GM12865 (cell line): Measurements from ENCODE around the gene PPM1B.
"Not testable (repeated sequence)": the region's sequence is repeated elsewhere in the genome, so short reads cannot be mapped to it uniquely, and the experiment has no call there.

Experiments
- DNase-seq: peaks from one replicate; pipeline ENCODE4 v3.0.0; 2010; ENCODE audit warnings: low read depth
- H3K4me3 ChIP-seq: 2 replicates; pipeline ENCODE4 v1.5.1; 2011; ENCODE audit warnings: mild to moderate bottlenecking, low read depth, low read length, control low read depth
- TF ChIP-seq, protein P1 (sequence below): IDR thresholded peaks from 2 replicates; pipeline ENCODE4 v1.5.1; 2011; ENCODE audit warnings: low read length, control low read depth, low read depth, inconsistent platforms; ENCODE audit not compliant: insufficient read depth; ENCODE audit errors: missing control alignments

The PPM1B gene

DNA sequence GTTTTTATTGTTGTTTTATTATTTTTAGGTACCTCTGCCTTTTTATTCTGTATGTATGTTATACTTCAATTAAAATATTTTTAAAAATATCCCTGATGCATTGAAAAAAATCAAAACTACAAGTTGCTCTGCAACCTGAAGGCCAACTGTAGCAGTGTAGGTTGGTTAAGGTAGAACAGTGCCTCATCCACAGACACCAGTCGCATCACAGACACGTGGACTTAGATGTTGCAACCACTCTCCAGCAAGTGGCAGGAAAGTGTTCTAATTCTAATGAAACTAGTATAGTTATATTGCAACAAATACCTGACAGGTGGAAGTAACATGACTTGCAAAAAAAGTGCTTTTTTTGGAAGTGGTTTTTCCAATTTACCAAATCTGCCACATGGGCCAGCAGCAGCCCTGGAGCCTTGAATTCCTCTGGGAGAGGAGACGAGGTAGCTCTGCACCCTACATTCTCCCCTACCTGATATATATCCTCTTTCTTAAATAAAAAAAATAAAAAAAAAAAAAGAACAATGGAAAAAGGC lies 78.2 kb downstream of the PPM1B start:
- no peak for DNase-seq
- TF ChIP-seq, protein P1, sequence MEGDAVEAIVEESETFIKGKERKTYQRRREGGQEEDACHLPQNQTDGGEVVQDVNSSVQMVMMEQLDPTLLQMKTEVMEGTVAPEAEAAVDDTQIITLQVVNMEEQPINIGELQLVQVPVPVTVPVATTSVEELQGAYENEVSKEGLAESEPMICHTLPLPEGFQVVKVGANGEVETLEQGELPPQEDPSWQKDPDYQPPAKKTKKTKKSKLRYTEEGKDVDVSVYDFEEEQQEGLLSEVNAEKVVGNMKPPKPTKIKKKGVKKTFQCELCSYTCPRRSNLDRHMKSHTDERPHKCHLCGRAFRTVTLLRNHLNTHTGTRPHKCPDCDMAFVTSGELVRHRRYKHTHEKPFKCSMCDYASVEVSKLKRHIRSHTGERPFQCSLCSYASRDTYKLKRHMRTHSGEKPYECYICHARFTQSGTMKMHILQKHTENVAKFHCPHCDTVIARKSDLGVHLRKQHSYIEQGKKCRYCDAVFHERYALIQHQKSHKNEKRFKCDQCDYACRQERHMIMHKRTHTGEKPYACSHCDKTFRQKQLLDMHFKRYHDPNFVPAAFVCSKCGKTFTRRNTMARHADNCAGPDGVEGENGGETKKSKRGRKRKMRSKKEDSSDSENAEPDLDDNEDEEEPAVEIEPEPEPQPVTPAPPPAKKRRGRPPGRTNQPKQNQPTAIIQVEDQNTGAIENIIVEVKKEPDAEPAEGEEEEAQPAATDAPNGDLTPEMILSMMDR = no peak
- H3K4me3 ChIP-seq = no peak overlapping the region

- TF ChIP-seq, protein P1 = no peak
- DNase-seq = peak; percentile 27
- no peak overlapping the region for H3K4me3 ChIP-seq
Observed at GRCh38 chr2:44247924-44248323, 79.2 kb downstream of the PPM1B start.

DNA sequence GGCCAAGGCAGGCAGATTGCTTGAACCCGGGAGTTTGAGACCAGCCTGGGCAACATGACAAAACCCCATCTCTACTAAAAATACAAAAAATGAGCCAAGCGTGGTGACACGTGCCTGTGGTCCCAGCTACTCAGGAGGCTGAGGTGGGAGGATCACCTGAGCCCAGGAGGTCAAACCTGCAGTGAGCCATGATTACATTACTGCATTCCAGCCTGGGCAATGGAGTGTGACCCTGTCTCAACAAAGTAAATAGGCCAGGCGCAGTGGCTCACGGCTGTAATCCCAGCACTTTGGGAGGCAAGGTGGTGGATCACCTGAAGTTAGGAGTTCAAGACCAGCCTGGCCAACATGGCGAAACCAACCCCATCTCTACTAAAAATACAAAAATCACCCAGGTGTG lies 80.6 kb downstream of the PPM1B start:
- H3K4me3 ChIP-seq, DNase-seq: not testable (repeated sequence)

DNA sequence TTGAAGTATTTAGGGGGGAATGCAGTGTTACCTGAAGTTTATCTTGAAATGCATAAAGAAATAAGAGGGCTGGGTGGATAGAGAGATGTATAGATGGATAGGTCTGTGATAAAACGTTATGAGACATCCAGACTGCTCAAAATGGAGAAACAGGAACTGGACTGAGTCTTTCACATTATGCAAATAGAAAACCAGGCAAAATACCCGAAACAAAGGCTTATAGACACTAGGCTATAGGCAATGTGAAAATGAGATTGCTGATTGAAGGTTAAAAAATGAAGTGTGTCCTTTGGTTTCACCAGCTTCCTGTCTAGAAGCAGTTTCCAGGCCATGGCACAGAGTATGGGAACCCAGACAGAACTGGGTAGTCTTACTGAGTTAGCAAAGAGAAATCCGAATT lies 81.7 kb downstream of the PPM1B start:
- no peak overlapping the region for H3K4me3 ChIP-seq
- TF ChIP-seq, protein P1 = no peak
- peak; percentile 61 for DNase-seq

DNA sequence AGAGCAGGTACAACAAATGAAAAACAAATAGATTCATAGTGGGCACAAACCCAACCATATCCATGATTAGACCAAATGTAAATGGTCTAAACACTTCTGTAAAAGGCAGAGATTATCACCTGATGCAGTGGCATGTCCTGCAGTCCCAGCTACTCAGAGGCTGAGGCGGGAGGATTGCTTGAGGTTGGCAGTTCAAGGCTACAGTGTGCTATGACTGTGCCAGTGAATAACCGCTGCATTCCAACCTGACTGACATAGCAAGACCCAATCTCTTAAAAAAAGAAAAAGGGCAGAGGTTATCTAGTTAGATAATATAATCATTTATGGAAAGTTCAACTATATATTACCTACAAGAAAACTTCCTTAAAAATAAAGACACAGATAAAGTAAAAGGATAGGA lies 85.3 kb downstream of the PPM1B start:
- H3K4me3 ChIP-seq = no peak overlapping the region
- DNase-seq = no peak
- TF ChIP-seq, protein P1 = no peak

DNA sequence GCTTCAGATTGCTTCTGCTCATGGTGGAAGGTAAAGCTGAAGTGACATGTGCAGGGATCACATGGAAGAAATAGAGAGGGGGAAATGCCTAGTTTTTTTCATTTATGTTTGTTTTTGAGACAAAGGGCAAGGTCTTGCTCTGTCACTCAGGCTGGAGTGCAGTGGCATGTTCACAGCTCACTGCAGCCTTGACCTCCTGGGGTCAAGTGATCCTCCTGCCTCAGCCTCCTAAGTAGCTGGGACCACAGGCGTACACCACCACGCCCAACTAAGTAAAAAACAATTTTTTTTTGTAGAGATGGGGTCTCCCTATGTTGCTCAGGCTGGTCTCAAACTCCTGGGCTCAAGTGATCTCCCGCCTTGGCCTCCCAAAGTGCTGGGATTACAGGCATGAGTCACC lies 87.0 kb downstream of the PPM1B start:
- not testable (repeated sequence) for DNase-seq, H3K4me3 ChIP-seq

DNA sequence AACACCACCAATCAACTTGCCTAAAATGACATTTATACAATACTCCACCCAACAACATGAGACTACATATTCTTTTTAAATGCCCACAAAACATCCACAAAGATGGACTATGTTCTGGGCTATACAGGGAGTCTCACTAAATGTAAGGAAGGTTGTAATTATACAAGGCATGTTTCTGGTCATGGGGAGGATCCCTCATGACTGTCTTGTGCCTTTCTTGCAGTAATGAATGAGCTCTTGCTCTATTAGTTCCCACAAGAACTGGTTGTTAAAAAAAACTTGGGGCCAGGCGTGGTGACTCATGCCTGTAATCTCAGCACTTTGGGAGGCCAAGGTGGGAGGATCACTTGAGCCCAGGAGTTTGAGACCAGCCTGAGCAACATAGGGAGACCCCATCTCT lies 89.1 kb downstream of the PPM1B start:
- not testable (repeated sequence) for DNase-seq, H3K4me3 ChIP-seq

- TF ChIP-seq, protein P1 = no peak
- no peak overlapping the region for H3K4me3 ChIP-seq
- DNase-seq = no peak
Observed at GRCh38 chr2:44267269-44267795, 98.7 kb downstream of the PPM1B start.
